Measurements from ENCODE around the gene IL13RA2. TPM values are rescaled to one million over a fixed set of nuclear protein-coding genes. Genes with fewer than 3 reads are reported as not detected.

Gene IL13RA2
- total RNA-seq, 1 donor from 2014 or later, result not detected

DNA sequence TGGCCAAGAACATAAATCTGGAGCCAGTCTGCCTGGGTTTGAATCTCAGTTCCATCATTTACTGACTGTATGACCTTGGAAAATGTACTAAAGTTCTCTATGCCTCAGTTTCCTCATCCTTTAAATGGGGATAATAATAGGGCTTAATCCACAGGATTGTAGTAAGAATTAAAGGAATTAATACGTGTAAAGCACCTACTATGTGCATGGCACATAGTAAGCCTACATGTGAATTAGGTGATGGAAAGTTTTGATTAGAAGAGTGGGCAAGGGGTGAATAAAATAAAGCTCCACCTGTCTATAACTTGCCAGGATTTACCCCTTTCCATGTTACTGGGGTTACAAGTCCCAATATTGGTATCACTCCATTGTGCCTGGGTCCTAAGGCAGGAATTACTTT, 35.8 kb upstream of the IL13RA2 start:
- Mint-ChIP-seq H3K27ac (ENCODE audit: unreplicated experiment) (no peak overlapping the region), H3K27me3 (ENCODE audit: low read depth) (peaks cover 22% of the 10 kb centered on the region), H3K36me3 (ENCODE audit: low read depth) (no peaks in the 10 kb centered on the region), H3K9me3 (ENCODE audit: low read depth) (no peaks in the 10 kb centered on the region), H3K4me3 (ENCODE audit: unreplicated experiment) (no peak overlapping the region), H3K4me1 (ENCODE audit: low read depth) (peaks cover 5% of the 10 kb centered on the region)
- DNase-seq (ENCODE audit: low spot score), result no peak
- TF ChIP-seq, protein P1, sequence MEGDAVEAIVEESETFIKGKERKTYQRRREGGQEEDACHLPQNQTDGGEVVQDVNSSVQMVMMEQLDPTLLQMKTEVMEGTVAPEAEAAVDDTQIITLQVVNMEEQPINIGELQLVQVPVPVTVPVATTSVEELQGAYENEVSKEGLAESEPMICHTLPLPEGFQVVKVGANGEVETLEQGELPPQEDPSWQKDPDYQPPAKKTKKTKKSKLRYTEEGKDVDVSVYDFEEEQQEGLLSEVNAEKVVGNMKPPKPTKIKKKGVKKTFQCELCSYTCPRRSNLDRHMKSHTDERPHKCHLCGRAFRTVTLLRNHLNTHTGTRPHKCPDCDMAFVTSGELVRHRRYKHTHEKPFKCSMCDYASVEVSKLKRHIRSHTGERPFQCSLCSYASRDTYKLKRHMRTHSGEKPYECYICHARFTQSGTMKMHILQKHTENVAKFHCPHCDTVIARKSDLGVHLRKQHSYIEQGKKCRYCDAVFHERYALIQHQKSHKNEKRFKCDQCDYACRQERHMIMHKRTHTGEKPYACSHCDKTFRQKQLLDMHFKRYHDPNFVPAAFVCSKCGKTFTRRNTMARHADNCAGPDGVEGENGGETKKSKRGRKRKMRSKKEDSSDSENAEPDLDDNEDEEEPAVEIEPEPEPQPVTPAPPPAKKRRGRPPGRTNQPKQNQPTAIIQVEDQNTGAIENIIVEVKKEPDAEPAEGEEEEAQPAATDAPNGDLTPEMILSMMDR (IDR thresholded peaks at IDR 0.05), result no peak

DNA sequence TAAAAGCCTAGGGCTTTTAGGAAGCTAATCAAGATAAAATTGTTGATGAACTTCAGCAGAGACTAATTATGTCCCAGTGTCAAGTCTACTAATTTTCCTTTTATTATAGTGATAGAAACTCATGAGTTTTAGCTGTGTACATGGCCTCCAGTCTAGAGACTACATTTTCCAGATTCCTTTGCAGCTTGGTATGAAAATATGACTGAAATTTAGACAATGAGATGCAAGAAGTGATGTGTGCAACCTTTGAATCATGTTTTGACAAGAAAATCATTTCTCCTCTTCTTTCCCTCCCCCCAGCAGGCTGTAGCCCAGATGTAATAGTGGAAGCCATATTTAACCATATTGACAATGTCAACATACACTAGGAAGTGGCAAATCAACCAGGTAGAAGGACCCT, 30.3 kb upstream of the IL13RA2 start:
- H3K4me3 Mint-ChIP-seq (ENCODE audit: unreplicated experiment), result no peak overlapping the region
- no peak overlapping the region for H3K27ac Mint-ChIP-seq (ENCODE audit: unreplicated experiment)
- TF ChIP-seq, protein P1 (IDR thresholded peaks at IDR 0.05), result no peak
- H3K27me3 Mint-ChIP-seq (ENCODE audit: low read depth), result peaks cover 22% of the 10 kb centered on the region
- no peaks in the 10 kb centered on the region for H3K36me3 Mint-ChIP-seq (ENCODE audit: low read depth)
- DNase-seq (ENCODE audit: low spot score), result no peak
- peaks cover 13% of the 10 kb centered on the region for H3K4me1 Mint-ChIP-seq (ENCODE audit: low read depth)
- no peaks in the 10 kb centered on the region for H3K9me3 Mint-ChIP-seq (ENCODE audit: low read depth)

DNA sequence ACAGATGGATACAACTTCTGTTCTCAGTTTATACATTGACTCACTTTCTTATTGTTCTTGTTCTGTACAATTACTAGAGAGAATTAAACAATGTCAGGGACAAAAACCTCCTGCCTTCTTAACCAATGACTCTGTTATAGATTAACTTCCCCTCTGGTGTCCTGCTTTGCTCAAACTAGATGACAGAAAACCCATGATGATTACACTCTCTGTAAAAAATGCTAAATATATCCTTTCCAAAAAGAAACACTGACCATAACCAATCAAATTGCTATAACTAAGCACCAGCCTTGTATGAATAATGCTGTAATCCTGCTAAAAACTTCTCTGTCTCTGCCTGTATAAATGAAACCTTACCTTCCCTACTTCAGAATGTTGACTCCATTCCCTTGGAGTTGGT, 29.8 kb upstream of the IL13RA2 start:
- H3K9me3 Mint-ChIP-seq (ENCODE audit: low read depth), result no peaks in the 10 kb centered on the region
- no peak overlapping the region for H3K4me3 Mint-ChIP-seq (ENCODE audit: unreplicated experiment)
- no peak overlapping the region for H3K27ac Mint-ChIP-seq (ENCODE audit: unreplicated experiment)
- H3K4me1 Mint-ChIP-seq (ENCODE audit: low read depth), result peaks cover 13% of the 10 kb centered on the region
- TF ChIP-seq, protein P1 (IDR thresholded peaks at IDR 0.05), result no peak
- H3K27me3 Mint-ChIP-seq (ENCODE audit: low read depth), result peaks cover 26% of the 10 kb centered on the region
- DNase-seq (ENCODE audit: low spot score), result no peak
- no peaks in the 10 kb centered on the region for H3K36me3 Mint-ChIP-seq (ENCODE audit: low read depth)

DNA sequence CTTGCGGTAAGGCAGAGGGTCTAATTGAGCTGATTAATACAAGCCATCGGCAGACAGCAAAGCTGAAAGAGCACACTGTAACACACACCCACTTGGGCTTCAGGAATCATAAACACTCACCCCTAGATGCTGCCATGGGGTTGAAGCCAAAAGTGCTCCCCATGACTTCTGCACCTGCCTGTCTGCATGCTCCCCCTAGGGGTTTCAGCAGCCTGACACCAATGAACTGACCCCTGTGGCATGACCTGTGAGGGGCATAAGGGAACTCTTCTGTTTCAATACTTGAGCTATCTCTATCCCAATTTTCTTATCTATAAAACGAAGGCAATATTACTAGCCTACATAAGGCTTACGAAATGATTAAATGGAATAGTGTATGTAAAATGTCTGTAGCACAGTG, 23.0 kb upstream of the IL13RA2 start:
- no peaks in the 10 kb centered on the region for H3K36me3 Mint-ChIP-seq (ENCODE audit: low read depth)
- no peaks in the 10 kb centered on the region for H3K9me3 Mint-ChIP-seq (ENCODE audit: low read depth)
- peaks cover 27% of the 10 kb centered on the region for H3K27me3 Mint-ChIP-seq (ENCODE audit: low read depth)
- no peak overlapping the region for H3K4me3 Mint-ChIP-seq (ENCODE audit: unreplicated experiment)
- TF ChIP-seq, protein P1 (IDR thresholded peaks at IDR 0.05), result no peak
- H3K4me1 Mint-ChIP-seq (ENCODE audit: low read depth), result no peaks in the 10 kb centered on the region
- H3K27ac Mint-ChIP-seq (ENCODE audit: unreplicated experiment), result no peak overlapping the region
- no peak for DNase-seq (ENCODE audit: low spot score)

DNA sequence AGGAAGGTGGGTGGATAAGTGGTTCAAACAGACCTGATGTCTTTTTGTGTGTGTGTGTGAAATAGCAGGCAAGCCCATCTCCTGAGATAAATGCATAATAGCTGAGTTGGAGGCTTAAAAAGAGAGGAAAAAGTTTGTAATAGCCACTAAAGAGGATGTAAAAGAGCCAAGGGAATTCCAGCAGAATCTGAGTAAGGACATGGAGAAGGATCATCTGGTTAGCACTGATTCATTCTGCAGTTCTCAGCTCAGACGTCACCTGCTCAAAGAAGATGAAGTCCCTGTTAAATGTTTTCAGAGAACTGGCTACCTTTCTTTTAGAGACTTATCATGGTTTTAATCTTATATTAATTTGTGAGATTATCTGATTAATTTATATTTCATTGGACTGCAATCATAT, 21.0 kb upstream of the IL13RA2 start:
- Mint-ChIP-seq H3K36me3 (ENCODE audit: low read depth) (no peaks in the 10 kb centered on the region), H3K27me3 (ENCODE audit: low read depth) (peaks cover 24% of the 10 kb centered on the region), H3K4me1 (ENCODE audit: low read depth) (no peaks in the 10 kb centered on the region), H3K27ac (ENCODE audit: unreplicated experiment) (no peak overlapping the region), H3K4me3 (ENCODE audit: unreplicated experiment) (no peak overlapping the region), H3K9me3 (ENCODE audit: low read depth) (no peaks in the 10 kb centered on the region)
- no peak for DNase-seq (ENCODE audit: low spot score)
- TF ChIP-seq, protein P1 (IDR thresholded peaks at IDR 0.05), result no peak

Measured in chondrocyte (in vitro differentiated cells).